GM12892 (cell line): ENCODE measurements around the gene MYO18B.

Experiments
- POLR2A ChIP-seq: IDR thresholded peaks from 2 replicates; pipeline ENCODE4 v1.6.1; 2011; ENCODE audit warnings: low read depth, low read length, control low read depth
- POLR2AphosphoS5 ChIP-seq: IDR thresholded peaks from 2 replicates; pipeline ENCODE4 v1.6.1; 2011; ENCODE audit warnings: low read depth, low read length, control low read depth
- TAF1 ChIP-seq: IDR thresholded peaks from 2 replicates; pipeline ENCODE4 v1.6.1; 2011; ENCODE audit warnings: low read depth, mild to moderate bottlenecking, control low read depth, low read length, borderline replicate concordance

DNA sequence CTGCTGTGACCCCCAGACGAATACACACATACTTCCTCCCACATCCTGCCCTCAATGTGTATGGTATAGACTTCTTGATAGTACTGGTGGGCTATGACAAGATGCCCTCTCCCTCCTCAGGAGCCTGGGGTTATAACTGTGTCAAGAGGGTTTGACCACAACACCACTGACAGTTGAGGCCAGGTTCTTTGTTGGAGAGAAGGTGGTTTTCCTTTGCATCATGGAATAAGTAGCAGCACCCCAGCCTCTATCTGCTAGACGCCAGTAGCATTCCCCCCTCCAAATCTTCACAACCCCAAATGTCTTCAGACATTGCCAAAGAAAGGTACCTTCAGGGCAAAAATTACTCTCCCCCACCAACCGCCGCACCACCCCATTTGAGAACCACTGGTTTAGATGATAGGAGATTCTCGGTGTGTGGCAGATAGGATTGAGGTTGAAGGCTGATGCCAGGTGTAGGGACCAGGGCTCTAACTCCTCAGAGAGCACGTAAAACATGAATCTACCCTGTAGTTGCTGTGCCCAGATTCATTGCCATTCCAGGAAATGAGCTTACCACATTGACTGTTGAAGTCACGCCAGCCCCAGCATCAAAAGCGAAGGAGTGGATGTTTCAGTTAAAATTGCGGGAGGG lies 5.5 kb upstream of the MYO18B start:
- TF ChIP-seq POLR2A (no peak), POLR2AphosphoS5 (no peak), TAF1 (no peak)
